Natural killer cell (primary cell): Measurements from ENCODE around the gene MAGEB18. TPM values are rescaled to one million over a fixed set of nuclear protein-coding genes. Genes with fewer than 3 reads are reported as not detected.

Experiments used
- ATAC-seq, 3 donors: fragments of 150-1000 bp in 2 of 3; fragments of 200-7000 bp in 1 of 3; cut with Tn5 transposase; 1 replicate in 1 of 3; 2 replicates in 2 of 3; pipeline ENCODE4 v1.10.0; 2021; ENCODE audit warnings: mild to moderate bottlenecking in 2 of 3, moderate library complexity in 2 of 3
- DNase-seq, 2 donors: peaks; one replicate each; pipeline versions ENCODE4 v3.0.0 to v3.0.0-alpha.2; 2013 to 2021; ENCODE audit warnings: mixed read lengths in 1 of 2
- H3K27ac ChIP-seq: one replicate; pipeline ENCODE4 v1.5.1; 2013; ENCODE audit warnings: mild to moderate bottlenecking, low read length
- H3K27me3 ChIP-seq: one replicate; pipeline ENCODE4 v1.6.1; 2013; ENCODE audit warnings: low read length; ENCODE audit not compliant: control insufficient read depth, insufficient read depth
- H3K36me3 ChIP-seq: one replicate; pipeline ENCODE4 v1.6.1; 2013; ENCODE audit warnings: low read length; ENCODE audit not compliant: control insufficient read depth, insufficient read depth
- H3K4me1 ChIP-seq: one replicate; pipeline ENCODE4 v1.6.1; 2013; ENCODE audit warnings: low read length; ENCODE audit not compliant: control insufficient read depth, insufficient read depth
- H3K4me3 ChIP-seq: one replicate; pipeline ENCODE4 v1.5.1; 2013; ENCODE audit warnings: low read length
- H3K9me3 ChIP-seq: one replicate; pipeline ENCODE4 v1.6.1; 2013; ENCODE audit warnings: low read length; ENCODE audit not compliant: control insufficient read depth, insufficient read depth
- H3K27ac Mint-ChIP-seq, 2 donors: one replicate each; pipeline ENCODE4 v1.8.0; 2022; ENCODE audit warnings: mild to moderate bottlenecking in 2 of 2, mixed read lengths in 2 of 2, moderate library complexity in 1 of 2
- H3K27me3 Mint-ChIP-seq, 2 donors: one replicate each; pipeline ENCODE4 v1.8.0; 2022; ENCODE audit warnings: low read depth in 2 of 2, mixed read lengths in 2 of 2
- H3K36me3 Mint-ChIP-seq: one replicate; pipeline ENCODE4 v1.8.0; 2022; ENCODE audit warnings: mixed read lengths
- H3K4me1 Mint-ChIP-seq, 2 donors: one replicate each; pipeline ENCODE4 v1.8.0; 2022; ENCODE audit warnings: mixed read lengths in 2 of 2
- H3K4me3 Mint-ChIP-seq: one replicate; pipeline ENCODE4 v1.8.0; 2022; ENCODE audit warnings: mild to moderate bottlenecking, moderate library complexity, mixed read lengths
- H3K9me3 Mint-ChIP-seq, 2 donors: one replicate each; pipeline ENCODE4 v1.8.0; 2022; ENCODE audit warnings: mixed read lengths in 2 of 2
- CTCF ChIP-seq: fragments of 200-600 bp; IDR thresholded peaks from one replicate; pipeline ENCODE4 v1.8.0; 2022; ENCODE audit warnings: antibody characterized with exemption
- WGBS: methylation state at CpG from one replicate; pipeline ENCODE4 v1.1.7; 2013; ENCODE audit warnings: missing lambda C conversion rate; ENCODE audit not compliant: insufficient coverage; 5-methylcytosine and 5-hydroxymethylcytosine counted together
- intact Hi-C: fragments of 100-400 bp; cut with micrococcal nuclease; formaldehyde crosslinking; loops from one replicate; pipeline ENCODE4 v1.14.2; 2022
- total RNA-seq, 4 donors: library from RNA; stranded (reverse); fragments of 120-200 nt in 1 of 4; gene quantifications; one replicate each; pipeline versions ENCODE4 v1.2.3 to v1.2.4, GENCODE V29; 2013 to 2022

The MAGEB18 gene
- total RNA-seq, 3 donors from 2014 or later (not counting 1 experiment from before 2014, with no cell fraction given), result not detected

- peaks cover 4 to 6% of the 10 kb centered on the region in 2 donors for H3K9me3 Mint-ChIP-seq
- DNase-seq (no peak), ATAC-seq (no peak)
- H3K4me3 Mint-ChIP-seq, result no peak within 1 kb of the TSS
- no peaks in the 10 kb centered on the region for H3K4me1 ChIP-seq
- no peaks in the 10 kb centered on the region for H3K4me1 Mint-ChIP-seq
- H3K36me3 ChIP-seq, result no peaks in the 10 kb centered on the region
- H3K27ac ChIP-seq, result no peak within 1 kb of the TSS
- 94% methylated on average over 10 of the region's 10 CpGs for WGBS
- no peak within 1 kb of the TSS for H3K4me3 ChIP-seq
- no peak within 1 kb of the TSS for H3K27ac Mint-ChIP-seq
- H3K27me3 ChIP-seq, result no peaks in the 10 kb centered on the region
- intact Hi-C loops, result no loop called here
- no peaks in the 10 kb centered on the region for H3K36me3 Mint-ChIP-seq
- no peaks in the 10 kb centered on the region for H3K27me3 Mint-ChIP-seq
- peaks cover 5% of the 10 kb centered on the region for H3K9me3 ChIP-seq
- TF ChIP-seq CTCF, result no peak
Observed at GRCh38 chrX:26160301-26160700, 22.2 kb downstream of the MAGEB18 start, which contains the start of gene MAGEB6B. MAGEB6B (plus strand) TSS chrX:26160601; CDS start chrX:26160601, 0 bp downstream.

Other genes with a start within 250 kb of the MAGEB18 start
- not detected for gene MAGEB6B, start 22.3 kb downstream of the MAGEB18 start, total RNA-seq
- gene MAGEB6, start 54.1 kb downstream of the MAGEB18 start, total RNA-seq, result not detected
- gene MAGEB5, start 77.8 kb downstream of the MAGEB18 start, total RNA-seq, result not detected